IPS DF 19.7 (cell line): ENCODE results near the gene DNAJC12.
"Not testable (repeated sequence)": the region's sequence is repeated elsewhere in the genome, so short reads cannot be mapped to it uniquely, and the experiment has no call there.

Experiments used
- DNase-seq: peaks from one replicate; pipeline ENCODE4 v3.0.0-alpha.2; 2013; ENCODE audit warnings: low read depth, low spot score

DNAJC12 gene

DNA sequence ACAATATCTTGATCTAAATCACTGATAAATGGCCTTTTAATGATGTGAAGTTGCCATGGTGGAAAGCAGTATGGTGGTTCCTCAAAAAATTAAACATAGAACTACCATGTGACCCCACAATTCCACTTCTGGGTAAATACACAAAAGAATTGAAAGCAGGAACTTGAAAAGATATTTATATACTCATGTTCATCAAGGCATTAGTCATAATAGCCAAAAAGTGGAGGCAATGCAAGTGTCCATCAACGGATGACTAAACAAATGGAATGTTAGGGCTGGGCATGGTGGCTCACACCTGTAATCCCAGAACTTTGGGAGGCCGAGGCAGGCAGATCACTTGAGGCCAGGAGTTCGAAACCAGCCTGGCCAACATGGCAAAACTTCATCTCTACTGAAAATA, 2.0 kb upstream of the DNAJC12 start:
- DNase-seq = no peak

DNA sequence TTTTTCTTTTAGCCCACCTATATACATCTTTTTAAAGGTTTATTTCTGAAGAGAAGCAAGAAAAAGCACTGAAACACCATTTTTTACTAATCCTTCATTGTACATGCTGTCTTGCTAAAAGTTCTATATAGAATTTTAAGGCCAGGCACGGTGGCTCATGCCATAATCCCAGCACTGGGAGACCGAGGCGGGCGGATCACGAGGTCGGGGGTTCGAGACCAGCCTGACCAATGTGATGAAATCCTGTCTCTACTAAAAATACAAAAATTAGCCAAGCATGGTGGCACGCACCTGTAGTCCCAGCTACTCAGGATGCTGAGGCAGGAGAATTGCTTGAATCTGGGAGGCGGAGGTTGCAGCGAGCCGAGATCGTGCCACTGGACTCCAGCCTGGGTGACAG, 1.5 kb upstream of the DNAJC12 start:
- DNase-seq = not testable (repeated sequence)

DNA sequence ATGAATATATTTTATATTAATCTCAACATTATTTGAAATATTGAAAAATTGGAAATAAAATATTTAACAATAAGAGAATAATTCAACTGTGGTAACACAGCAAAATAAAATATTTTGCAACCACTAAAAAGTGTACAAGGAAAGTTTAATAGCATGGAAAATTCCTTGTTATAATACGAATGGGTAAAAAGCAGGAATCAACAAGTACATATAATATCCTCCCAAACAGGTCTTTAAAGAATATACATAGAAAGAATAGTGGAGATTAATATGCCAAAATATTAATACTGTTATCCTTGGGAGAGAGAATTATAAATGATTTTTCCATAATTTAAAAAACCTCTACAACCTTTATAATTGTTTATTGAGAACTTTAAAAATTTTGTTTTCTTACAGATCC, 1.0 kb downstream of the DNAJC12 start:
- no peak for DNase-seq

DNA sequence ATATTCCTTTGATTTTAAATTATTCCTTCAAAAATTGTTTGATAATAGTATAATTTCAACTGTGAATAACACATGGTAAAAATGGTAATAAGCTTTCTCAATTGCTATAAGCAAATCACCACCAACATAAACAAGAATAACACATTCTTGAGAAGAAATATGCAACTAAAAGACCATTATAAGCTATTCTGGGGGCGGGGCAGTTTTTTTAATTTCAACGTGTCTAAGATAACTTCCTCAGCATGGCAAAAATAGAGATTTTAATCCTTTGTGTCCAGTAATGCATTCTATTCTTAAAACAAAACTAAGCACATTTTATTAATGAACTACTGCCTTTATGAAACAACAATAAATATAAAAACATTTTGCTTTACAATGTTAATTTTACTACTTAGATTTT, 1.5 kb downstream of the DNAJC12 start:
- no peak for DNase-seq

DNA sequence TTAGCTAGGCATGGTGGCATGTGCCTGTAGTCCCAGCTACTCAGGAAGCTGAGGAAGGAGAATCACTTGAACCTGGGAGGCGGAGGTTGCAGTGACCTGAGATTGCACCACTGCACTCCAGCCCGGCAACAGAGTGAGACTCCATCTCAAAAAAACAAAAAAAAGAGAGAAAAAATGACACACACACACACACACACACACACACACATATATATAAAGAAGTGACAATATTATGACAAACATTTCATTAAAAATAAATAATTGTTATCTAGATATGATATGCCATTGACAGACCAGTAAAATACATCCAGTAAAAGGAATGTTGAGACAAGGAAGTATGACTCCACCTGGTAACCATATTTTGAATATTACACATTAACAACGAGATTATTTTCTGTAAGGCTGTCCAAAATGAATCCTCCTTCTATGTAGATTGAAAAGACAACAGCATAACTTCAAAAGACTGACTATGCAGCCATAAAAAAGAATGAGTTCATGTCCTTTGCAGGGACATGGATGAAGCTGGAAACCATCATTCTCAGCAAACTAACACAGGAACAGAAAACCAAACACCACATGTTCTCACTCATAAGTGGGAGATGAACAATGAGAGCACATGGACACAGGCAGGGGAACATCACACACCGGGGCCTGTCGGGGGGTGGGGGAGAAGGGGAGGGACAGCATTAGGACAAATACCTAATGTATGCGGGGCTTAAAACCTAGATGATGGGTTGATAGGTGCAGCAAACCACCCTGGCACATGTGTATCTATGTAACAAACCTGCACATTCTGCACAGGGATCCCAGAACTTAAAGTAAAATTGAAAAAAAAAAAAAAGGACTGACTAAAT, 2.2 kb downstream of the DNAJC12 start:
- DNase-seq = not testable (repeated sequence)

DNA sequence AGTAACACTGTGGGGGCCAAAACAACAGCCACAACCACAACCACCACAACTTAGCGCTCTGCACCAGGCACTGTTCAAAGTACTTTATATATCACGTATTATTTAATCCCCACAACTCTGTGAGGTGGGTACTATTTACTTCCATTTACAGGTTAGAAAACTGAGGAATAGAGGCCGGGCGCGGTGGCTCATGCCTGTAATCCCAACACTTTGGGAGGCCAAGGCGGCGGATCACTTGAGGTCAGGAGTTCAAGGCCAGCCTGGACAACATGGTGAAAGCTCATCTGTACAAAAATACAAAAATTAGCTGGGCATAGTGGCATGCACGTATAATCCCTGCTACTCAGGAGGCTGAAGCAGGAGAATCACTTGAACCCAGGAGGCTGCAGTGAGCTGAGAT, 3.6 kb downstream of the DNAJC12 start:
- DNase-seq = no peak

DNA sequence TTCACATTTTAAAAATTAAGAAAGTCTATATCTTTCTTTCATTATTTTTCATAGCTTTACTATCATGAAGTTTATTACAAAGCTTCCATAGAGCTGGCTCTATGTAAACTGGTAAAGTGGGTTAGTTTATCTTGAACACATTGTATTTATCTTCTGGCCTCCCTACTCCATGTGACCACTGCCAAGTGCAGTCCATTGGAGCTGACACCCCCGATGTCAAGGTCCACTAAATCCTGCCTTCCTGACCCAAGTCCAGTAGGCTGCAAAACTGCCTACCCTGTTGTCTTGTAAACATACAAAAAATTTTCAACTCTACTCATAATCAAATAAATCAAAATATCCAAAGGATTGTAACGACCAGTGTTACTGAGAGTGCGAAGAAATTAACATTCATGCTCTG, 10.2 kb downstream of the DNAJC12 start:
- no peak for DNase-seq

DNA sequence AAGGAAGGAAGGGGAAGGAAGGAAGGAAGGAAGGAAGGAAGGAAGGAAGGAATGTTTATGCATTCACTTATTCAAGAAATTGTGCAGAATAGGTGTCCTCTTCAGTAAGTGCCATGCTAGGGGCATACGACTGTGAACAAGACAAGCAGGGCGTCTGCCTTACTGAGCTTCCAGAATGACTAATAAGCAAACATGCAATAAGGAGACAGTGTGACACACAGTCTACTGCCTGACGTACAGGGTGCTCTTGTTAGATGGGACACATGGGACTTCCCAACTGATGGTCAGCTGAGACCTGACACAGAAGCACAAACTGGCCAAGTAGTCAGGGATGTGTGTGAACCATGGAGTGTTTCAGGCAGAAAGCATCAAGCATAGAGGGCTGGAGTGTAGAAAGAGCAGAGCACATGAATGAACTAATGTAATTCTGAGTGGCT, 18.2 kb downstream of the DNAJC12 start:
- no peak for DNase-seq

DNA sequence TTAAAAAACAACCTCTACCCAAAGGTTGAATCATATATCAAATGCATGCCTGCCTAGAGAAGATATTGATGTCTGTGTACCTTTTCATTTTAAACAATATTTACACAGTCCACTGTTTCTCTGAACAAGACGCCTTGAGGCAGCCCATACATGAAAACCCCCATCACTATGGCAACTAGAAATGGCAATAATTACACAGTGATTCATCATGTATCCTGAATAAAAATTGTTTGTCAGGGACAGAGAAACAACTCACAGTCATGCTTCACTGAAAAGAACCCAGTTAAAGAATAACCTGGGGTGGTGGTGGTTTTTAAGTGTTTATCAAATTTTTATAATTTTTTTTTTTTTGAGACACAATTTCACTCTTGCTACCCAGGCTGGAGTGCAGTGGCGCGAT, 19.7 kb downstream of the DNAJC12 start:
- DNase-seq = no peak

DNA sequence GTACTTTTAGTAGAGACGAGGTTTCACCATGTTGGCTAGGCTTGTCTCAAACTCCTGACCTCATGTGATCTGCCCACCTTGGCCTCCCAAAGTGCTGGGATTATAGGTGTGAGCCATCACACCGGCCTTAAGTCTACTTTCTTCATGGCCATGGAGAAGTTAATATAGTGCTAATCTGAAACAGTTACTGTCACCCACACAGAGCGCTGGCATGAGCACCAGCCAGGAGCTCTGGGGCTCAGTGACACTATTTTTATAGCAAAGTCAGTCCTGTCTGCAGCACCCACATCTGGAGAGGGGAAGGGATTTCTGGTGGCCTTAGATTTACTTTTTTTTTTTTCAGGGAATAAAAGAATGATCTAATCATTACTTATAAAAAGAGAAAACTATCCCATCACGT, 21.3 kb downstream of the DNAJC12 start:
- DNase-seq = no peak

DNA sequence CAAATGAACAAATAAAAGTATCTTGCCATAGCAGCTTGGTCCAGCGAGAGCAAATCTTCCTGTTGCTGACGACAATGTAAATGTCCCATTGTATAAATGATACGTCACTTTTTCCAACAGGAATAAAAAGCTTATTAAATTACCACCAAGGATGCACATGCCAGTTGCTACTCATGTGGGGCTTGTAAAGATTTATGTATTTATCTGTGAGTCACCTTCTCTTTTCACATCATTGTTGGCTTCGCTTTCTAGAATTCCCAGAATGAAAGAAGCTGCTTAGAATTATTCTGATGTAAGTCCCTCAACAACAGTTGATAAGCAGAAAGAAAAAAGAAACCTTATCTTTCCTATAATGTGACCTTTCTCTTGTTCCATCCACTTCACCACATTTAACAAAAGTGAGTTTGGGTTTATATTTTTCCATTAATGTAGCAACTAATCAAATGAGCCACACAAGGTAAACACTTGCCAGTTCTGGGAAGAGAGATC, 22.4 kb downstream of the DNAJC12 start:
- DNase-seq = no peak

DNA sequence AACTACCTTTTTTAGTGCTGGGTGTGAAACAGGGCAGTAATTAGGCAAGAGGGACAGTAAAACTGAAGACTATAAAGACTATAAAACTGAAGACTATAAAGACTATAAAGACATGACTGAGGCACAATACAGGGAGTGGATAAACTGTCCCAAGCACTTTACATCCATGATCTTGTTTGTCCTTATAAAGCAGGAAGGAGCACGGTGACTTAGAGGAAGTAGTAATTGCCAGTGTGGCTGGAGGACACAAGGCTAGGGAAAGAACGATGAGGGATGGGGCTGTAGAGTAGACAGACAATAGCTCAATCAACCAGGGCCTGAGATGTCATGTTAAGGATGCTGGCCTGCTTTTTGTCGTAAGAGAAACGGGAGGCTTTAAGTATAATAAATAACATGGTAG, 26.0 kb downstream of the DNAJC12 start:
- DNase-seq = no peak

DNA sequence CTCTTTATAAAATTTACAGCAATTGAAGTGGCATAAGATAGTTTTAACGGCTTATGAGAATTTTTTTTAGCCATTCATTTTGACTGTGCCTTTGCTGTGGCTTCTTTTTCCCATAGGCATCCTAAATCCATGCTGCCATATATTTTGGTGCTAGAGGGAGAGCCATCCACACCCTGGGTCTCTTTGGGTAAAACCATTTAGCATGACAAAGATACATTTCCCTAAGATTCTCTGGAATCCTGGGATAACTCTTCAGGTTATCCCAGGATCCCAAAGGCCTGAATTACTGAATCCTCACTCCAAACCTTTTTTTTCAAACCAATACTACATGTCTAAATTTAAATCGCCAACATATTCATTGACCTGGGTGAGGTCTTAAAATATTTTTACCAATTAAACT, 28.9 kb downstream of the DNAJC12 start:
- DNase-seq = no peak

DNA sequence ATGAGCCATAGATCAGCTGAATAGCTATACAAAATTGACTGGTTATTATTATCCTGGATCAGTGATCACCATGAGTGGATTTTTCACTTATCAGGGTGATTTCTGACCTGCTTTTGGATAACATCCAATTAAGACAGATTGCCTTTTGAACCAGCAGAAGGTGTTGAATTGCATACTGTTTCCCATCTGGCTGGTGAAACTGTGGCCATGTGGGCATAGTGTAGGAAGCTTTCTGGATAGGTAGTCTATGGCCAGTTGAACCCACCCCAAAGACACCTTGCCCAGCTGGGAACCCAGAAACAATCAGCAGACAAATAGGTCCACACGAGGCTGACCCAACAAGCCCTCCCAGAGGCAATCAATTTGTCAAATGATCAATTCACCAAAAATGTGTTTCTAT, 29.3 kb downstream of the DNAJC12 start:
- no peak for DNase-seq

DNA sequence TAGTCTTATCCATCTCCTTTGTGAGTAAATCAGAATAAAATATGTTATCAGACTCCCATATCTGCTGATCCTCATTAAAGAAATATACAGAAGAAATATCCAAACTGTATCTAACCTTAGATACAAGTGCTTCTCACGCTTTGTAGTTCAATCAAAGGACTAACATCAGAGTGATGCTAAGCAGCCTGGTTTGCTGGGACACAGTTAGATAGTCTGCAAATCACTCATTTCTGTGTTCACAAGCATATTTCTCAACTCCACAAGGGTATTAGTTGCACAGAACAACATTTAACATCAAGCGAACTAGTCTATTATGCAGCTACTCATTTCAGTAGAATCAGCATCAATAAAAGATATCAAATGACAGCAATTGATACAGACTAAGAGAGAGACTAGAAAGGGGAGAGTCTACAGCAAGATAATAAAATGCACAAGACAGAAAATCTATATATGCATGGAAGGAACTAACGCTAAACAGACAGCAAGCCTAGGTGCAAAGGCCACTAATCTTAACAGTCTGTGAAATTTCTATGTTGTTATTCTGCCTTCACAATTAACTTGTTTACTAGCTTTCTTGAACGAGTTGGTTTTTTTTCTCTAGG, 30.0 kb downstream of the DNAJC12 start:
- no peak for DNase-seq

DNA sequence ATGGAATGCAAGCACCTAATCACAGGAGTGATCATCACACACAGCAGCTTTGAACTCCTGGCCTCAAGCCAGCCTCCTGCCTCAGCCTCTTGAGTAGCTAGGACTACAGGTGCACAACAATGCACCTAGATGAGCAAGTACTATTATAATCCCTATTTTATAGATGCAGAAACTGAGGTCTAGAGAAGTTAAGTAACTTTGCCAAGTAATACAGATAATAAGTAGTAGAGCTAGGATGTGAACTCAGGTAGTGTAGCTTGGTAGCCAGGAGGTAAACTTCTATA, 33.7 kb downstream of the DNAJC12 start:
- DNase-seq = no peak

DNA sequence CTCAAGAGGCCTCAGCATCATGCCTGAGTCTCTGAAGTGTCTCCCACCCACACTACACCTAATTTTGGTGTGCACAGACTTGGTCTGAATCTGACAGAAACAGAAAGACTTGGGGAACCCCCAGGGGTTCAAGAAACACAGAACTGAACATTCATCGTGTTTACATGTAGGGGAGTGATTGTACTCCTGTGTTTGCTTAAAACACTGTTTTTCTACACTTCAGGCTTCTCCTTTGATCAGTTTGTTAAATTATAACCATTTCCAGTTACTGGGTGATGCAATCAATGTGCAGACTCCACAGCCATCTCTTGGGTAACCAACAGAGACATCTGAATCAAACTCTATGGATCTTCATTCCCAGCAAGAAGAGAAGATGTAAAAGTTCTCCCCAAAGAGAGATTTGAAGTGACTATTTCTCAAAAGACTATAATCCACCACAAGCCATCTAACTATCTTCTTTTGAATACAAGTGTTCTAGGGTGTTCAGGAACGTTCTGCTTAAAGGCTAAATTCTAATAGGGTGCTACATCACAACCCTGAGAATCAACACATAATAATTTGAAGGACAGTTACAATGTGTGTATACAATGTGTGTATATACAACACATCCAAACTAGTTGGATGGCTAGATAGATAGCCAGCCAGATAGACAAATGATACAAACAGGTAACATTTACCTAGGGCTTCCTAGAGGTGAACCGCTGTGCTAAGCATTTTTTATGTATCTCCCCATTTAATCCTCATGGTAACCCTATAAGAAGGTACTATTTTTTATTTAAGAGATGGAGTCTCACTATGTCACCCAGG, 34.2 kb downstream of the DNAJC12 start:
- DNase-seq = no peak

DNA sequence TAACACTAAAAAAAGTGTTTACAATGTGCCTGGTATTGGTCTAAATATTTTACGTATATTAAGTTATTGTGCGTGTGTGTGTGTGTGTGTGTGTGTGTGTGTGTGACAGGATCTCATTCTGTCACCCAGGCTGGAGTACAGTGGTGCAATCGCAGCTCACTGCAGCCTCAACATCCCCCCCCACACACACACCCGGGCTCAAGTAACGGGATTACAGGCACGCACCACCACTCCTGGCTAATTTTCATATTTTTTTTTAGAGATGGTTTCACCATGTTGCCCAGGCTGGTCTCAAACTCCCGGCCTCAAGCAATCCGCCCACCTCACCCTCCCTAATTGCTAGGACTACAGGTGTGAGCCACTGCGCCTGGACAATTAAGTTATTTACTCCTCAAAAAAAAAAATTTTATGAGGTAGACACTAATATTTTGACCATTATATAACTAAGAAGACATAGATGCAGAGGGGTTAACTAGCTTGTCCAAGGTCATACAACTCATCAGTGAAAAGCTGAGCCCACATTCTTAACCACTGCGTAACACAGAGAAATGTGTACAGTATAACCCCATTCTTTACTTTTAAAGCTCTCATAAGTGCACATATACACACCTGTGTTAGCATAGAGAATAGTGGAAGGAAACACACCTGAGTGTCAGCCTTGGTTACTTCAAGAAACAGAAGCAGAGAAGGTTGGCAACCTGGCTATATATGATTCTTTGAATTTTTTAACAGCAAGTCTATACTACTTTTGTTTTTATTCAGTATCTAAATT, 35.0 kb downstream of the DNAJC12 start:
- no peak for DNase-seq

DNA sequence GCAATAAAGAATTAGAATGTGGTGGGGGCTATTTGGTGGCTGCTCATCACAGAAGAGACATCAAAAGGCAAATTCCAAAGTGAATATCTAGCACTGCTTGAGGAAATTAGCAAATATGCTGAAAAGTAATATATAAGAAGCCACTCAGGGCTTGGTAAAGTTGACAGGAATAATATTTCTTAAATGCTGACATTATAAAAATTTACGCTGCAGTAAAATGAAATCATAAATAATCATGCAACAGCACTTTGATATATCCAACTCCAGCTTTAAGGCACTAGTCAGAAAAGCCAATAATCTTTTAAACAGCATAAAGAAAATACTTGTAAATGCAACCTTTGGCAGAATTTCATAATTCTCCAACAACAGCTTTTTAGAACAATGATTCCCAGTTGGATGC, 36.9 kb downstream of the DNAJC12 start:
- DNase-seq = no peak

DNA sequence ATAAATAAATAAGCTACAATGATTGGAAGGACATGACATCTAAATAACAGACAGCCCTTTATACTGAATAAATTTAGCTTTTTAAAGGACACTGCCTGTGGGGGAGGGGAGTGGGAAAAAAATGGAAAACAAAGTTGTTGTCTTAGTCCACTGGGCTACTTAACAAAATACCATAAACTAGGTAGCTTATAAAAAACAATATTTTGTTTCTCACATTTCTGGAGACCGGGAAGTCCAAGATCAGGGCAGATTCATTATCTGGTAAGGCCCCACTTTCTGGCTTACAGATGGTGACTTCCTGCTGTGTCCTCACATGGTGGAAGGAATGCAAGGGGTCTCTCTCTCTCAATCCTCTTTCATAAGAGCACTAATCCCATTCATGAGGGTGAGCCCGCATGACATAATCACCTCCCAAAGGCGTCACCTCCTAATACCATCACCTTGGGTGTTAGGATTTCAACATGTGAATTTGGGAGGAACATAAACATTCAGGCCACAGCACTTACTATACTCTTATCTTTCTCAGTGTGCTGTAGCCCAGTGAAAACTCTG, 43.0 kb downstream of the DNAJC12 start:
- no peak for DNase-seq

DNA sequence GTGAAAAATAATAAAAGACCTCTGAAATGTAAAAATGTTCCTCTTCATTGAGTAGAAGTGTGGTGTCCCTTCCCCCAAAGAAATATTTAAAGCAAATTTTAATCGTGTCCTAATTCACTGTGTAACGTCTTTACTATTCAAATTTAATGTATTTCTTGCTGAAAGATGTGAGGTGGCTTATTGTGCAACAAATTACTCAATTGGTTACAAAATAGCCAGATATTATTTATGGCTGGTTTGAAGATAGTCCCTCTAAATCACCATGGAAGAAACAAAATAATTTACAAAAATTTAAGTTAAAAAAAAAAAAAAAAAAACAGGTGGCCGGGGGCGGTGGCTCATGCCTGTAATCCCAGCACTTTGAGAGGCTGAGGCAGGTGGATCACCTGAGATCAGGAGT, 43.7 kb downstream of the DNAJC12 start:
- no peak for DNase-seq

DNA sequence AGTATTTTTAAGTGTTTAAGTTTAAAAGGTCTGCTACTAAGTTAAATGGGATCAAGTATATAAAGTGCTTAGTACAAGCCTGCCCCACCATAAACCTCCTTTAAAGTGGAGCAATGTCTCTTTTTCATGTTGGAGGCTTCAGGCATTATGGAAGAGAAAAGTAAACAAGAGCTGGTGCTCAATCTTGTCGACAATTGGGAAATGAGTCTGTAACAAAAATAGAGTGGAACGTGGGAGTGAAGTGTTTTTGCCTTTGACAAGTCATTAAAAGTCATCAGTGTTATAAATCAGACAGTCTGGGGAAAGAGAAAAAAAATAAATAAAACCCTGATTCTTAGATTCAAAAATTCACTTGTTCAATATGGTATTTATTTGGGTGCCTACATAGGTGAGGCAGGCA, 44.7 kb downstream of the DNAJC12 start:
- DNase-seq = no peak
